ENCODE measurements around the gene WWC1. TPM values are rescaled to one million over a fixed set of nuclear protein-coding genes. Genes with fewer than 3 reads are reported as not detected.

Gene WWC1
- total RNA-seq, 1 donor from 2014 or later = 2.2 TPM

GRCh38 chr5:168268949-168269936 is 22.2 kb upstream of the WWC1 start:
- peak; percentile 95 for DNase-seq (ENCODE audit: extremely low spot score, unreplicated experiment)
- H3K4me3 Mint-ChIP-seq (ENCODE audit: unreplicated experiment) = peak overlapping the region; percentile 72
- no peaks in the 10 kb centered on the region for H3K36me3 Mint-ChIP-seq (ENCODE audit: unreplicated experiment)
- no peak overlapping the region for H3K27ac Mint-ChIP-seq (ENCODE audit: unreplicated experiment)
- peak; percentile 95 for TF ChIP-seq CTCF (IDR thresholded peaks at IDR 0.05)
- no peaks in the 10 kb centered on the region for H3K9me3 Mint-ChIP-seq (ENCODE audit: unreplicated experiment)
- H3K27me3 Mint-ChIP-seq (ENCODE audit: unreplicated experiment) = peaks cover 19% of the 10 kb centered on the region
- peaks cover 13% of the 10 kb centered on the region for H3K4me1 Mint-ChIP-seq (ENCODE audit: unreplicated experiment)

- DNase-seq (ENCODE audit: extremely low spot score, unreplicated experiment) = no peak
- peaks cover 21% of the 10 kb centered on the region for H3K27me3 Mint-ChIP-seq (ENCODE audit: unreplicated experiment)
- H3K36me3 Mint-ChIP-seq (ENCODE audit: unreplicated experiment) = no peaks in the 10 kb centered on the region
- H3K4me3 Mint-ChIP-seq (ENCODE audit: unreplicated experiment) = peak overlapping the region; percentile 72
- TF ChIP-seq CTCF (IDR thresholded peaks at IDR 0.05) = no peak
- H3K27ac Mint-ChIP-seq (ENCODE audit: unreplicated experiment) = no peak overlapping the region
- H3K9me3 Mint-ChIP-seq (ENCODE audit: unreplicated experiment) = no peaks in the 10 kb centered on the region
- peaks cover 13% of the 10 kb centered on the region for H3K4me1 Mint-ChIP-seq (ENCODE audit: unreplicated experiment)
These were observed 21.5 kb upstream of the WWC1 start for GRCh38 chr5:168269937-168270330.

- no peaks in the 10 kb centered on the region for H3K9me3 Mint-ChIP-seq (ENCODE audit: unreplicated experiment)
- H3K27me3 Mint-ChIP-seq (ENCODE audit: unreplicated experiment) = peaks cover 21% of the 10 kb centered on the region
- no peak overlapping the region for H3K27ac Mint-ChIP-seq (ENCODE audit: unreplicated experiment)
- DNase-seq (ENCODE audit: extremely low spot score, unreplicated experiment) = no peak
- no peak overlapping the region for H3K4me3 Mint-ChIP-seq (ENCODE audit: unreplicated experiment)
- TF ChIP-seq CTCF (IDR thresholded peaks at IDR 0.05) = no peak
- H3K4me1 Mint-ChIP-seq (ENCODE audit: unreplicated experiment) = peaks cover 13% of the 10 kb centered on the region
- H3K36me3 Mint-ChIP-seq (ENCODE audit: unreplicated experiment) = no peaks in the 10 kb centered on the region
These were observed 21.0 kb upstream of the WWC1 start for GRCh38 chr5:168270476-168270875.

- H3K9me3 Mint-ChIP-seq (ENCODE audit: unreplicated experiment) = no peaks in the 10 kb centered on the region
These were observed 18.1 kb upstream of the WWC1 start for GRCh38 chr5:168273056-168273980.

More at GRCh38 chr5:168273056-168273980, 18.1 kb upstream of the WWC1 start:
- no peak for TF ChIP-seq CTCF (IDR thresholded peaks at IDR 0.05)
- no peak for DNase-seq (ENCODE audit: extremely low spot score, unreplicated experiment)
- no peak overlapping the region for H3K4me3 Mint-ChIP-seq (ENCODE audit: unreplicated experiment)
- H3K4me1 Mint-ChIP-seq (ENCODE audit: unreplicated experiment) = peaks cover 13% of the 10 kb centered on the region
- no peaks in the 10 kb centered on the region for H3K36me3 Mint-ChIP-seq (ENCODE audit: unreplicated experiment)
- no peak overlapping the region for H3K27ac Mint-ChIP-seq (ENCODE audit: unreplicated experiment)
- peaks cover 34% of the 10 kb centered on the region for H3K27me3 Mint-ChIP-seq (ENCODE audit: unreplicated experiment)
